ENCODE measurements around the gene LRRC10B.

LRRC10B gene

DNA sequence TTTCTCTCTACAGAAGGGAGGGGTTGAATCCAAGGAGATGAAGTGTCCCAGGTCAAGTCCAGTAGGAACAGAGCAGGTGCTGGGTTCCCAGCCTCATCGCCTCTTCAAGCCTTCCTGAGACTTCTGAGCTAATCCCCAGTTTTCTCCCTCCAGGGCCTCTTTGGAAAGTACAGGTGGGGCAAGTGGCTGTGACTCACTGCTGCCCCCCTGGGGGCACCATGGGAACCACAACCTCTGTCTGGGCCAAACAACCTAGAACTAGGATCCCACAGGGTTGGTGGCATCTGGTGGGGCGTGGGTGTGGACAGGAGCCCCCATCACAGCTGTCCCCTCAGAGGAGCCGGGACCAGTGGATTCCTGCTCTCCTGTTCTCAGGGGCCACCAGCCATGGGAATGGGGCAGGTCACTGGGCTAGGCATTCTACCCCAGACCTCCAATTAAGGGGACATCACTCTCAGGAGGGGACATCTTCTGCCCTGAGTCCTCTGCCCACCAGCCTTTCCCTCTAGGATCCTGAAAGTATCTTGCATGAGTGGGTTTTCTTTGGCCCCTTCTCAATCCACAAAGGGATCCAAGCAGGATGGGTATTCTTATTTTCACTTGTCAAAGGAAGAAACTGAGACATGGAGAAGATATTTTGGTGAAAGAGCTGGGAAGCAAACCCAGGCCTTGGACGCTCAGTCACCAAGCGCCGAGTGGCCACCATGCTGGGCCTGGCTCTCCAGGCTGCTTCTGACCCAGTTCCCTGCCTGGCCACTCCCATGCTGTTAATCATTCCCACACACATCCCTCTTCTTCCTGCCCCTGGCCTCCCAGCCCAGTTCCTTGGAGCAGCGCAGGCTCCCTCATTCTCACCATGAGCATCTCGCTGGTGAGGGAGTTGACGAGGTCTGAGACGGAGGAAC lies 23.8 kb downstream of the LRRC10B start:
- DNase-seq (ENCODE audit: low read depth), result no peak
- TF ChIP-seq, protein P1, sequence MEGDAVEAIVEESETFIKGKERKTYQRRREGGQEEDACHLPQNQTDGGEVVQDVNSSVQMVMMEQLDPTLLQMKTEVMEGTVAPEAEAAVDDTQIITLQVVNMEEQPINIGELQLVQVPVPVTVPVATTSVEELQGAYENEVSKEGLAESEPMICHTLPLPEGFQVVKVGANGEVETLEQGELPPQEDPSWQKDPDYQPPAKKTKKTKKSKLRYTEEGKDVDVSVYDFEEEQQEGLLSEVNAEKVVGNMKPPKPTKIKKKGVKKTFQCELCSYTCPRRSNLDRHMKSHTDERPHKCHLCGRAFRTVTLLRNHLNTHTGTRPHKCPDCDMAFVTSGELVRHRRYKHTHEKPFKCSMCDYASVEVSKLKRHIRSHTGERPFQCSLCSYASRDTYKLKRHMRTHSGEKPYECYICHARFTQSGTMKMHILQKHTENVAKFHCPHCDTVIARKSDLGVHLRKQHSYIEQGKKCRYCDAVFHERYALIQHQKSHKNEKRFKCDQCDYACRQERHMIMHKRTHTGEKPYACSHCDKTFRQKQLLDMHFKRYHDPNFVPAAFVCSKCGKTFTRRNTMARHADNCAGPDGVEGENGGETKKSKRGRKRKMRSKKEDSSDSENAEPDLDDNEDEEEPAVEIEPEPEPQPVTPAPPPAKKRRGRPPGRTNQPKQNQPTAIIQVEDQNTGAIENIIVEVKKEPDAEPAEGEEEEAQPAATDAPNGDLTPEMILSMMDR (conservative IDR thresholded peaks at IDR 0.05; ENCODE audit: low read length), result peak; percentile 84
- H3K4me3 ChIP-seq (ENCODE audit: low read length), result no peak overlapping the region

DNA sequence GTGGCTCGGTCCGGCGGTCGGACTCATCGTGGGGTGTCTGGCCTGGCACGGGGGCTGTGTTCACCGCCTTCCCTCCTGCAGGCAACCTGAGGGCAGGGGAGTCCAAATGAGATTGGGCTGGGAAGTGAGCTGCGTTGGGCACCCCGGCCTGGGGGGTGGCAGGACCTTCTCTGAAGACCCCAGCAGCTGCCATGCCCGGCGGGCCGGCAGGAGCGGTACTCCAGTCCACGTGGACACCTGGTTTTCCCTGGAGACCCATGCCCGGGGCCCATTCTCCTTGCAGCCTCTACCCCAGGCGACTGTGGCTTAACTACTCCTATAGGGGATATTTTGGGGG lies 24.5 kb downstream of the LRRC10B start:
- no peak overlapping the region for H3K4me3 ChIP-seq (ENCODE audit: low read length)
- TF ChIP-seq, protein P1 (conservative IDR thresholded peaks at IDR 0.05; ENCODE audit: low read length), result no peak
- DNase-seq (ENCODE audit: low read depth), result no peak

DNA sequence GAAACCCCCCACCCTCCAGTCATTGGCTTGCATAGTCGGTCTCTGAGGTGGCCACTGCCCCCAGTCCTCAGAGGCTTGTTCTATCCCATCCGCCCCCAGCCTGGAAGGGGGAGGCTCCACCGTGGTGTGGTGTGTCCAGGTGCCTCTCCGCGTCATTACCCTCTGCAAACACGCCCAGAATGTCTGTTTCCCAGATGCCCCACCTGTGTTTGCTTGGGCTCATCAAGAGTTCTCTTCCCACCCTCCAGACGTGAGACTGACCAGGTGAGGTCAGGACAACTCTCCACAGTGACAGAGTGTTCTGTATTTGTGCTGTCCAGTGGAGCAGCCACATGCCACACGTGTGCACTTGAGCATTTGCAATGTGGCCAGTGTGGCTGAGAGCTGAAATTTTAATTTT lies 24.9 kb downstream of the LRRC10B start:
- TF ChIP-seq, protein P1 (conservative IDR thresholded peaks at IDR 0.05; ENCODE audit: low read length), result no peak
- no peak for DNase-seq (ENCODE audit: low read depth)
- no peak overlapping the region for H3K4me3 ChIP-seq (ENCODE audit: low read length)

DNA sequence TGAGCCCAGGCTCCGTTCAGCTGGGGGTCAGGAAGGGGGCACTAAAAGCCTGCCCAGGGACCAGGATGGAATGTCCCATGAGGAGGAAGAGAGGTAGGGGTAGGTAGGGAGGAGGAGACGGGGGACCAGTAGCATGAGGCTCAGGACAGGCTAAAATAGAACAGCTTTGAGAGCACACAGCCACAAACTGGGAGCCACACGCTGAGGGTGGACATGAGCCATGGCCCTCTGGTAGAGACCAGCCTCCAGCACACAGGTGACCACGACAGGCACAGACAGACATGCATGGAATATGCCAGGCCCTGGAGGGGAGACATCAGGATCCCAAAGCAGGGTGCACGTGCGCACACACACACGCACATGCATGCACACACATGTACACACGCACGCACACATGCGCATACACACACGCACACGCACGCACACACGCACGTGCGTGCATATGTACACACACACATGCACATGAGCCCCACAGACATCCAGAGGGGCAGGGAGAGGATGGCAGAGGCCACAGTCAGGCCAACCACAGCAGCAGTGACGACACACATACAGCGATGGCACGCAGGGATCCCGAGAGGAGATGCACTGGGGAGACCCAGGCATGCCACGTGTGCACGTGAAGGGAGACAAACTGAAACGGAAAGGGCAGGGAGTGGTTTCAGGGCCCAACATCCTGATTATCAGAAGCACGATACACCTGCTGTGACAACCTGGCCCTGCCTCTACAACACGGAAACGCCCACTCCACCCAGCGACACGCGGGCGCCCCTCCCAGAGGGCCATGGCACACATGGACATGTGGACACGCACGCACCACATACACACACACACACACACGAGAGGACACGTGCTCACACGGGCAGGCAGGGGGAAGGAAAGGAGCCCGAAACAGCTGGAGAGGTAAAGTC lies 25.7 kb downstream of the LRRC10B start:
- TF ChIP-seq, protein P1 (conservative IDR thresholded peaks at IDR 0.05; ENCODE audit: low read length), result no peak
- H3K4me3 ChIP-seq (ENCODE audit: low read length), result no peak overlapping the region
- no peak for DNase-seq (ENCODE audit: low read depth)

DNA sequence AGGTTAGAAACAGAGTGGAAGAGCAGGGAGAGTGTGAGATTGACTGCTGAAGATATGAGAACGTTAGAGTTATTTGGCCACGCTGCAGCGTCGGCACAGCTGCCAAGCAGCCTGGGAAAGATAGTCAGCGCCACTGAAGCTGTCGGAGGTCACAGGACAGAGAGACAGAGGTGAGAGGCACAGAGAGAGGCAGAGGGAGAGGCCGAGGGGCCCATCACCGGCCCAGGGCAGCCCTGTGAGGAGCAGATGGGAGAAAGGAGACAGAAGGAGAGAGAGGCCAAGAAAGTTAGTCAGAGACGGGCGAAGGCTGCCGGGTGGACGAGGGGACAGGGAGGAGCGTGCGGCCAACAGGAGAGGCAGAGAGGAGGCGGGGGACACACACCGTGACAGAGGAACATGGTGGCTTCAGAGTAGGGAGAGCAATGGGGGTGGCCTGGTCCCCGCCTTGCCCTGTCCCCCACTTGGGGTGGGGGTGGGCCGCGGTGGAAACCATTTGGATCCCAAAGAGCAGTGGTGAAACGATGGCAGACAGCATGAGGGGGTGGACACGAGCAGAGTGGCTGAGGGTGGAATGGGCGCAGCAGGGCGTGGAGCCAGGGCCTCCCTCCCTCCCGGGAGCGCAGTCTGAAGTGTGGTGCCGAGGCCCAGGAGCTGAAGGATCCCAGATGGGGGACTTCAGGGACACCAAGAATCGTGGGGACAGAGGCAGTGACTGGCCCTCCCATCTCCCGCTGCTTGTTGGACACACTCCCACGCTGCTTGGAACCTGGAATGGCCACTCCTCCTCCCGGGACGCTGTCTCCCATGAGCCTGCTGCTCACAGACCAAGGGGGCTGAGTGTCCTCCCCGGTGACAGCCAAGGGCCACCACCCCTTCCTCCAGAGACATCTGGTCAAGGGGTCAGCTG lies 26.6 kb downstream of the LRRC10B start:
- DNase-seq (ENCODE audit: low read depth), result no peak
- TF ChIP-seq, protein P1 (conservative IDR thresholded peaks at IDR 0.05; ENCODE audit: low read length), result no peak
- no peak overlapping the region for H3K4me3 ChIP-seq (ENCODE audit: low read length)

DNA sequence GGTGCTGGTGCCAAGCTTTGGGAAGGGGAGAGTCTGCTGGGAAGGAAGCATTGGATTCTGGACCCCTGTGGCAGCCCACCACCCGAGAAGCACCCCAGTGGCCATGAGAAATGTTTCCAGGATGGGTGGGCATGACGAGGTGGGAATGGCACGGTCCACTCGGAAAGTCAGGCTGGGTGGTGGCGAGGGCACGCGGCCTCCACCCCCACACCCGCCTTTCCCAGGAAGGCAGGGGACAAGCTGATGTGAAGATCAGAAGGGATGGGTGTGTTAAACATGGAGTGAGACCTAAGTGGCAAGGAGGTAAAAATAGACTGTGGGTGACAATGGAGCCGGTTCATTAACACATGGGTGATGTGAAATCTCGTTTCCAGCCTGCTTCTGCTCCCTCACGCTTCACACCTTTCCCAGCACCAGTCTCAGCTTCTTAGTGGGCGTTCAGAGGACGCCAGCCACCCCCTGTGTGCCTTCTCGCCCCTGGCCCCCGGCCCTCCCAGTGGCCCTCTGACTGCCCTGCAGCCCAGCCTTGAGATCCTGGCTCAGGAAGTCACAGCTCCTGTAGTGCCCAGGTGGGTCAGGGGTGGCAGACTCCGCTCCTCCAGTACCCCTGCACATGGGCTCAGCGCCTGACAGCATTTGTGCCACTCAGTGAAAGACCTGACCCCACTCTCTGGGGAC lies 27.6 kb downstream of the LRRC10B start:
- no peak overlapping the region for H3K4me3 ChIP-seq (ENCODE audit: low read length)
- no peak for DNase-seq (ENCODE audit: low read depth)
- TF ChIP-seq, protein P1 (conservative IDR thresholded peaks at IDR 0.05; ENCODE audit: low read length), result no peak
